ENCODE results near the gene LMBR1L.

Gene LMBR1L

GRCh38 chr12:49110464-49111155 lies at the start of gene LMBR1L:
Gene LMBR1L, minus strand, starts transcription at chr12:49110847. Its CDS starts 292 bp downstream, at chr12:49110555.
- ChIA-PET CTCF (interaction anchor here (0.7 to 19.5 kb wide), 10 partner anchors 9 to 125 kb away, joined by 3 to 369 read pairs (median 5); partner anchors contain the start of genes DHH and TUBA1B), POLR2A (interaction anchor here (0.5 to 4.0 kb wide), 7 partner anchors 10 to 41 kb away, joined by 3 to 33 read pairs (median 4); partner anchors contain the start of genes RHEBL1 and TUBA1B)
- peak; percentile 9 for TF ChIP-seq CTCF (IDR thresholded peaks at IDR 0.05; ENCODE audit: control extremely low read depth, extremely low read depth, low read depth, missing control alignments)
- peak; percentile 99 for DNase-seq (ENCODE audit: extremely low spot score)

- no peak for TF ChIP-seq CTCF (IDR thresholded peaks at IDR 0.05; ENCODE audit: control extremely low read depth, extremely low read depth, low read depth, missing control alignments)
- DNase-seq (ENCODE audit: extremely low spot score): no peak
- ChIA-PET POLR2A (interaction anchor here (2.4 kb wide), 1 partner anchor 30 kb away, joined by 16 read pairs; the partner anchor contains the start of gene TUBA1B), CTCF (interaction anchor here (0.8 to 1.2 kb wide), 4 partner anchors 13 to 75 kb away, joined by 3 to 5 read pairs (median 4); no protein-coding TSS in a partner anchor)
Measured at GRCh38 chr12:49160399-49160798, 49.8 kb upstream of the LMBR1L start.

GRCh38 chr12:49154221-49154620 lies 43.6 kb upstream of the LMBR1L start:
- ChIA-PET CTCF (no interaction called here), POLR2A (no interaction called here)
- DNase-seq (ENCODE audit: extremely low spot score): no peak
- no peak for TF ChIP-seq CTCF (IDR thresholded peaks at IDR 0.05; ENCODE audit: control extremely low read depth, extremely low read depth, low read depth, missing control alignments)

- TF ChIP-seq CTCF (IDR thresholded peaks at IDR 0.05; ENCODE audit: control extremely low read depth, extremely low read depth, low read depth, missing control alignments): no peak
- ChIA-PET CTCF (interaction anchor here (0.9 to 1.4 kb wide), 3 partner anchors 10 to 89 kb away, joined by 3 read pairs; partner anchors contain the start of gene TUBA1B), POLR2A (interaction anchor here (0.7 kb wide), 1 partner anchor 16 kb away, joined by 9 read pairs; the partner anchor contains the start of gene TUBA1B)
- DNase-seq (ENCODE audit: extremely low spot score): no peak
Measured at GRCh38 chr12:49147384-49147783, 36.7 kb upstream of the LMBR1L start.

- ChIA-PET POLR2A (no interaction called here), CTCF (interaction anchor here (0.7 to 1.1 kb wide), 5 partner anchors 14 to 58 kb away, joined by 3 to 5 read pairs (median 4); no protein-coding TSS in a partner anchor)
- DNase-seq (ENCODE audit: extremely low spot score): no peak
- TF ChIP-seq CTCF (IDR thresholded peaks at IDR 0.05; ENCODE audit: control extremely low read depth, extremely low read depth, low read depth, missing control alignments): no peak
Measured at GRCh38 chr12:49146406-49146805, 35.8 kb upstream of the LMBR1L start.

- no peak for DNase-seq (ENCODE audit: extremely low spot score)
- TF ChIP-seq CTCF (IDR thresholded peaks at IDR 0.05; ENCODE audit: control extremely low read depth, extremely low read depth, low read depth, missing control alignments): no peak
- ChIA-PET POLR2A (interaction anchor here (0.7 kb wide), 1 partner anchor 13 kb away, joined by 3 read pairs; the partner anchor contains the start of gene TUBA1B), CTCF (interaction anchor here (1.2 to 6.9 kb wide), 7 partner anchors 12 to 157 kb away, joined by 3 to 42 read pairs (median 5); partner anchors contain the start of gene TUBA1B)
Measured at GRCh38 chr12:49144384-49144783, 33.7 kb upstream of the LMBR1L start.

Data from GM10248 (cell line).